ENCODE results near the gene RASL11B.
A peak's percentile ranks its signal among the peaks of the same experiment; 100 is the strongest.

Gene RASL11B

GRCh38 chr4:52843958-52844357 lies 18.2 kb upstream of the RASL11B start:
- DNase-seq = no peak

GRCh38 chr4:52844596-52844995 lies 17.5 kb upstream of the RASL11B start:
- DNase-seq = no peak

- no peak for DNase-seq
These were observed 15.6 kb upstream of the RASL11B start for GRCh38 chr4:52846502-52846901.

- no peak for DNase-seq
These were observed 13.9 kb upstream of the RASL11B start for GRCh38 chr4:52848254-52848653.

- DNase-seq = no peak
These were observed 11.6 kb upstream of the RASL11B start for GRCh38 chr4:52850406-52851124.

GRCh38 chr4:52852041-52852440 lies 10.1 kb upstream of the RASL11B start:
- no peak for DNase-seq

GRCh38 chr4:52852711-52853110 lies 9.4 kb upstream of the RASL11B start:
- DNase-seq = no peak

GRCh38 chr4:52853351-52853750 lies 8.8 kb upstream of the RASL11B start:
- DNase-seq = no peak

GRCh38 chr4:52856801-52857200 lies 5.3 kb upstream of the RASL11B start:
- DNase-seq = no peak

- no peak for DNase-seq
These were observed 1.8 kb upstream of the RASL11B start for GRCh38 chr4:52860361-52860760.

GRCh38 chr4:52861171-52861823 lies 820 bp upstream of the RASL11B start:
- DNase-seq = no peak

- no peak for DNase-seq
These were observed 583 bp downstream of the RASL11B start for GRCh38 chr4:52862639-52863161.

GRCh38 chr4:52863324-52863723 lies 1.2 kb downstream of the RASL11B start:
- no peak for DNase-seq

GRCh38 chr4:52864793-52865192 lies 2.7 kb downstream of the RASL11B start:
- no peak for DNase-seq

GRCh38 chr4:52865300-52865699 lies 3.2 kb downstream of the RASL11B start:
- DNase-seq = no peak

- DNase-seq = no peak
These were observed 4.6 kb downstream of the RASL11B start for GRCh38 chr4:52866734-52867133.

- DNase-seq = no peak
These were observed 5.0 kb downstream of the RASL11B start for GRCh38 chr4:52867163-52867562.

GRCh38 chr4:52868133-52868532 lies 6.0 kb downstream of the RASL11B start:
- peak; percentile 24 to 70 for DNase-seq

GRCh38 chr4:52869196-52869595 lies 7.1 kb downstream of the RASL11B start:
- DNase-seq = no peak

- no peak for DNase-seq
These were observed 7.5 kb downstream of the RASL11B start for GRCh38 chr4:52869656-52870055.

GRCh38 chr4:52870225-52870624 lies 8.1 kb downstream of the RASL11B start:
- DNase-seq = no peak

GRCh38 chr4:52873191-52873590 lies 11.1 kb downstream of the RASL11B start:
- DNase-seq = no peak

- DNase-seq = peak; percentile 21 to 61
These were observed 11.8 kb downstream of the RASL11B start for GRCh38 chr4:52873861-52874343.

- no peak for DNase-seq
These were observed 12.8 kb downstream of the RASL11B start for GRCh38 chr4:52874948-52875347.

Data from cerebellar nuclear complex (tissue), 1 donor.